Thyroid gland (tissue), 4 donors: ENCODE measurements around the gene COA5.

Experiments
- POLR2A ChIP-seq, 2 donors: fragments of 450-650 bp; IDR thresholded peaks; one replicate each; pipeline ENCODE4 v1.6.1; 2017; ENCODE audit warnings: antibody characterized with exemption in 2 of 2, mild to moderate bottlenecking in 2 of 2, moderate library complexity in 1 of 2
- TF ChIP-seq, protein P1 (sequence below), 6 experiments: fragments of 200-600 bp in 3 of 6; fragments of 450-650 bp in 3 of 6; sonication (generic) in 3 of 6; IDR thresholded peaks; one replicate each; pipeline ENCODE4 v1.5.1; 2016 to 2019; ENCODE audit warnings: antibody characterized with exemption in 6 of 6, mild to moderate bottlenecking in 2 of 6, inconsistent platforms in 1 of 6, moderate library complexity in 1 of 6

DNA sequence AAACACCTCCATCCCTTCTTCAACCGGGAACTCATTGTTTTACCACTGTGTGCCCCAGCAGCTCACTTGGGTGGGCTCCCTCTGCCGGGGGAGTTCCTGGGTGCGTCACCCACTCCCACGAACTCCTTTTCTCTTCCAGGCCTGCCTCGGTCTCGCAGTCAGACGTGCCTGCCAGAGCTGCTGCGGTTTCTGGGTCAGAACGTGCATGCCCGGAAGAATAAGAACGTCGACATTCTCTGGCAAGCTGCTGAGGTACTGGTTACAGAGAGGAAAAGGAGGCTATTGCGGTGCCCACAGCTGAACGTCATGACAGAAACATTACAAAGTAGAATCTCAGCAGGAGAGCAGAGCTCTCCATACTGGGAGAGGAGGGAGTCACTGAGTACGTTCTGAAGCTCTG, 35.6 kb downstream of the COA5 start:
- TF ChIP-seq, protein P1, sequence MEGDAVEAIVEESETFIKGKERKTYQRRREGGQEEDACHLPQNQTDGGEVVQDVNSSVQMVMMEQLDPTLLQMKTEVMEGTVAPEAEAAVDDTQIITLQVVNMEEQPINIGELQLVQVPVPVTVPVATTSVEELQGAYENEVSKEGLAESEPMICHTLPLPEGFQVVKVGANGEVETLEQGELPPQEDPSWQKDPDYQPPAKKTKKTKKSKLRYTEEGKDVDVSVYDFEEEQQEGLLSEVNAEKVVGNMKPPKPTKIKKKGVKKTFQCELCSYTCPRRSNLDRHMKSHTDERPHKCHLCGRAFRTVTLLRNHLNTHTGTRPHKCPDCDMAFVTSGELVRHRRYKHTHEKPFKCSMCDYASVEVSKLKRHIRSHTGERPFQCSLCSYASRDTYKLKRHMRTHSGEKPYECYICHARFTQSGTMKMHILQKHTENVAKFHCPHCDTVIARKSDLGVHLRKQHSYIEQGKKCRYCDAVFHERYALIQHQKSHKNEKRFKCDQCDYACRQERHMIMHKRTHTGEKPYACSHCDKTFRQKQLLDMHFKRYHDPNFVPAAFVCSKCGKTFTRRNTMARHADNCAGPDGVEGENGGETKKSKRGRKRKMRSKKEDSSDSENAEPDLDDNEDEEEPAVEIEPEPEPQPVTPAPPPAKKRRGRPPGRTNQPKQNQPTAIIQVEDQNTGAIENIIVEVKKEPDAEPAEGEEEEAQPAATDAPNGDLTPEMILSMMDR (IDR thresholded peaks at IDR 0.05) = no peak
- no peak for TF ChIP-seq POLR2A (IDR thresholded peaks at IDR 0.05)
